Measurements from ENCODE around the gene ACP6.
"Not testable (repeated sequence)": the region's sequence is repeated elsewhere in the genome, so short reads cannot be mapped to it uniquely, and the experiment has no call there.

Gene ACP6

GRCh38 chr1:147619741-147620140 lies 50.6 kb downstream of the ACP6 start:
- DNase-seq = no peak

GRCh38 chr1:147618771-147619170 lies 51.6 kb downstream of the ACP6 start:
- no peak for DNase-seq

GRCh38 chr1:147618077-147618569 lies 52.2 kb downstream of the ACP6 start:
- no peak for DNase-seq

GRCh38 chr1:147614966-147615365 lies 55.4 kb downstream of the ACP6 start:
- DNase-seq = not testable (repeated sequence)

GRCh38 chr1:147613506-147613905 lies 56.8 kb downstream of the ACP6 start:
- DNase-seq = peak; percentile 74

GRCh38 chr1:147612366-147612765 lies 58.0 kb downstream of the ACP6 start:
- peak; percentile 78 for DNase-seq

- no peak for DNase-seq
These were observed 58.7 kb downstream of the ACP6 start for GRCh38 chr1:147611586-147611985.

GRCh38 chr1:147611021-147611426 lies 59.3 kb downstream of the ACP6 start:
- DNase-seq = no peak

- no peak for DNase-seq
These were observed 61.0 kb downstream of the ACP6 start for GRCh38 chr1:147609358-147609757.

GRCh38 chr1:147608596-147608995 lies 61.7 kb downstream of the ACP6 start:
- DNase-seq = no peak

- DNase-seq = no peak
These were observed 64.7 kb downstream of the ACP6 start for GRCh38 chr1:147605591-147605990.

- DNase-seq = no peak
These were observed 66.3 kb downstream of the ACP6 start for GRCh38 chr1:147603986-147604385.

GRCh38 chr1:147600119-147601111 lies 69.9 kb downstream of the ACP6 start:
- DNase-seq = no peak

GRCh38 chr1:147599362-147600118 lies 70.8 kb downstream of the ACP6 start:
- peak; percentile 97 for DNase-seq

- peak; percentile 56 for DNase-seq
These were observed 71.5 kb downstream of the ACP6 start for GRCh38 chr1:147598621-147599361.

- DNase-seq = no peak
These were observed 73.3 kb downstream of the ACP6 start for GRCh38 chr1:147597010-147597409.

All from NCI-H1092 (cell line).